ENCODE results near the gene NHLRC2.
A peak's percentile ranks its signal among the peaks of the same experiment; 100 is the strongest.

Gene NHLRC2

DNA sequence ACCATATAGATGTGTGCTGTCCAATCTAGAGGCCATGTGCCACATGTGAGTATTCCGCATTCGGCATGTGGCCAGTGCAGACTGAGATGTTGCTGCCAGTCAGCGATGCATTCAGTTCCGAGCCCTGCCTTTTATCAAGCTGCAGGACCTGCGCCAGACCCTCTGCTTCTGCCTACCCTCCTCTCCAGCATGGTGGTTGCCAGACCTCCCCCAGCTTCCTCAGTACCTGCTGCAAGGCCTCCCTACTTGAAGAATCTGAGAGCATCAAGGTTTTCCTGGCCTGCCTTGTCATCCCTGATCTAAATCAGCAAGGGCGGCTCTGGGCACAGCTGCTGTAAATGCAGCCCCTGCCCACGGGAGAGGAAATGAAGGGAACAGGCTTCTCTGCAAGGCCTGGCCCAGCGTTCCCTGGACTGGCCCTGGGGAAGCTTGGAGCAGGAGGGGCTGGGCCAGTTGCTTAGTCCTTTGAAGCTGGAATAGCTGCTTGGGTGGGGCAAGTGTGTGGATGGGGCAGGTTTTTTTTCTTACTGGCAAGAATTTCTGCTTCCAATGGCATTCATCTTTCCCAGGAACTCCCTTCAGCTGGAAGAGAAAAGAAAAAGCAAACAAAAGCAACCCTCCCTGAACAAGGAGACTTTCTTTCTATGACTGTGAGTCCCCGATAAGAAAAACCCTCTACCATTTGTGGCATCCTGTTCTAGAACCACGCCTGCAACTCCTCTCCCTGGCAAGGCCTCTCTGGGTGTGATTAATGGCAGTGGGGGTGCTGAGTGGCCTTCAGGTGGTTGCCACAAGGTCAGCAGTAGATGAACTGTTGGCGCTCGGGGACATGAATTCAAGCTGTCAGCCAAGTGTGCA is 93.0 kb downstream of the NHLRC2 start:
- no peak for ATAC-seq (replicated peaks)
- Mint-ChIP-seq H3K36me3 (no peaks in the 10 kb centered on the region), H3K9me3 (no peaks in the 10 kb centered on the region), H3K27me3 (peaks cover 0 to 4% of the 10 kb centered on the region in 2 donors), H3K4me1 (no peaks in the 10 kb centered on the region), H3K27ac (no peak overlapping the region), H3K4me3 (no peak overlapping the region)
- no peak for DNase-seq

GRCh38 chr10:113948048-113948447 is 93.6 kb downstream of the NHLRC2 start:
- Mint-ChIP-seq H3K27ac (no peak overlapping the region), H3K9me3 (no peaks in the 10 kb centered on the region), H3K4me1 (no peaks in the 10 kb centered on the region), H3K4me3 (no peak overlapping the region), H3K27me3 (peaks cover 0 to 2% of the 10 kb centered on the region in 2 donors), H3K36me3 (no peaks in the 10 kb centered on the region)
- no peak for ATAC-seq (replicated peaks)
- no peak for DNase-seq

GRCh38 chr10:113950268-113950667 is 95.8 kb downstream of the NHLRC2 start:
- H3K4me1 Mint-ChIP-seq, result no peaks in the 10 kb centered on the region
- ATAC-seq (replicated peaks), result no peak
- H3K9me3 Mint-ChIP-seq, result peaks cover 0 to 2% of the 10 kb centered on the region in 2 donors
- no peak overlapping the region for H3K4me3 Mint-ChIP-seq
- no peaks in the 10 kb centered on the region for H3K36me3 Mint-ChIP-seq
- H3K27me3 Mint-ChIP-seq, result no peaks in the 10 kb centered on the region
- H3K27ac Mint-ChIP-seq, result no peak overlapping the region
- DNase-seq, result no peak

DNA sequence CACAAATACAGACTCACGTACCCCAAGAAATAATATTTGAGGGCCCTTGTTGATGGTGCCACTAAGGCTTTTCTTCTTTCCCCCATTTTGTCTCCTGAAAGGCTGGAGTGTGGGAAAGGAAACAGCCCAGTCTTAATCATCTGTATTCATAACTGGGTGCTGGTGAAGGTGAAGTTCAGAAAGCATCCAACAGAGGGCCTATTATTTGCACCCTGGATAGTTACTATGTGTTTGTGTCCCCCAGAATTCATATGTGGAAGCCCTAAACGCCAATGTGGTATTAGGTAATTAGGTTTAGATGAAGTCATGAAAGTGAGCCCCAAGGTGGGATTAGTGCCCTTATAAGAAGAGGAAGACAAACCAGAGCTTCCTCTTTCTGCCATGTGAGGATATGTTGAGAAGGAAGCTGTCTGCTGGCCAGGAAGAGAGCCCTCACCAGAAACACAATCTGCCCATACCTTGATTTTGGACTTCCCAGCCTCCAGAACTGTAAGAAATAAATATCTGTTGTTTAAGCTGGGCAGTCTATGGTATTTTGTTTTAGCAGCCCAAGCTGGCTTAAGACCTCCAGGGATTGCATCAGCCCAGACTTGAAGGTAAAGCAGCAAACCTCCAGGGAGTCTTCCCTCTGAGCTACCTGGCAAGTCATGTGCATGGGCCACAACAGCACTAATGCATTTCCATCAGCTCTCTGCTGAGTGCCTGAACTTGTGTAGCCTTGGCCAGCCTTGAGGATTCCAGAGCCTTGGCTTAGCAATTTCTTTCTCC is 99.2 kb downstream of the NHLRC2 start:
- no peaks in the 10 kb centered on the region for H3K27me3 Mint-ChIP-seq
- ATAC-seq (replicated peaks) (no peak), DNase-seq (no peak)
- no peak overlapping the region for H3K4me3 Mint-ChIP-seq
- no peak overlapping the region for H3K27ac Mint-ChIP-seq
- peaks cover 6% of the 10 kb centered on the region in 2 donors for H3K9me3 Mint-ChIP-seq
- H3K4me1 Mint-ChIP-seq, result peaks cover under 1 to 5% of the 10 kb centered on the region in 2 donors
- H3K36me3 Mint-ChIP-seq, result peaks cover 4% of the 10 kb centered on the region in 2 donors

- H3K36me3 Mint-ChIP-seq, result peaks cover 4% of the 10 kb centered on the region in 2 donors
- DNase-seq (no peak), ATAC-seq (replicated peaks) (no peak)
- no peaks in the 10 kb centered on the region for H3K27me3 Mint-ChIP-seq
- H3K27ac Mint-ChIP-seq, result no peak overlapping the region
- peaks cover 5 to 13% of the 10 kb centered on the region in 2 donors for H3K4me1 Mint-ChIP-seq
- H3K4me3 Mint-ChIP-seq, result no peak overlapping the region
- H3K9me3 Mint-ChIP-seq, result peaks cover 6% of the 10 kb centered on the region in 2 donors
Measured at GRCh38 chr10:113954409-113954808, 99.9 kb downstream of the NHLRC2 start.

GRCh38 chr10:113957013-113957412 is 102.6 kb downstream of the NHLRC2 start:
- no peaks in the 10 kb centered on the region for H3K27me3 Mint-ChIP-seq
- H3K27ac Mint-ChIP-seq, result no peak overlapping the region
- peaks cover 21 to 39% of the 10 kb centered on the region in 2 donors for H3K4me1 Mint-ChIP-seq
- H3K9me3 Mint-ChIP-seq, result peaks cover 6 to 8% of the 10 kb centered on the region in 2 donors
- ATAC-seq (replicated peaks) (no peak), DNase-seq (no peak)
- peaks cover 4 to 6% of the 10 kb centered on the region in 2 donors for H3K36me3 Mint-ChIP-seq
- no peak overlapping the region for H3K4me3 Mint-ChIP-seq

- peaks cover 6 to 10% of the 10 kb centered on the region in 2 donors for H3K9me3 Mint-ChIP-seq
- no peaks in the 10 kb centered on the region for H3K27me3 Mint-ChIP-seq
- peaks cover 21 to 40% of the 10 kb centered on the region in 2 donors for H3K4me1 Mint-ChIP-seq
- peaks cover 4 to 6% of the 10 kb centered on the region in 2 donors for H3K36me3 Mint-ChIP-seq
- ATAC-seq (replicated peaks) (no peak), DNase-seq (no peak)
- H3K27ac Mint-ChIP-seq, result peak overlapping the region; percentile 43
- H3K4me3 Mint-ChIP-seq, result peak overlapping the region in 1 of 2 donors; percentile 32
Measured at GRCh38 chr10:113958631-113959382, 104.3 kb downstream of the NHLRC2 start.

GRCh38 chr10:113959383-113959760 is 104.9 kb downstream of the NHLRC2 start:
- Mint-ChIP-seq H3K27me3 (no peaks in the 10 kb centered on the region), H3K27ac (peak overlapping the region; percentile 43), H3K9me3 (peaks cover 6 to 9% of the 10 kb centered on the region in 2 donors), H3K36me3 (peaks cover 4 to 6% of the 10 kb centered on the region in 2 donors), H3K4me1 (peaks cover 21 to 40% of the 10 kb centered on the region in 2 donors), H3K4me3 (peak overlapping the region in 1 of 2 donors; percentile 32)
- DNase-seq (no peak), ATAC-seq (replicated peaks) (peak; percentile 71 to 72)

DNA sequence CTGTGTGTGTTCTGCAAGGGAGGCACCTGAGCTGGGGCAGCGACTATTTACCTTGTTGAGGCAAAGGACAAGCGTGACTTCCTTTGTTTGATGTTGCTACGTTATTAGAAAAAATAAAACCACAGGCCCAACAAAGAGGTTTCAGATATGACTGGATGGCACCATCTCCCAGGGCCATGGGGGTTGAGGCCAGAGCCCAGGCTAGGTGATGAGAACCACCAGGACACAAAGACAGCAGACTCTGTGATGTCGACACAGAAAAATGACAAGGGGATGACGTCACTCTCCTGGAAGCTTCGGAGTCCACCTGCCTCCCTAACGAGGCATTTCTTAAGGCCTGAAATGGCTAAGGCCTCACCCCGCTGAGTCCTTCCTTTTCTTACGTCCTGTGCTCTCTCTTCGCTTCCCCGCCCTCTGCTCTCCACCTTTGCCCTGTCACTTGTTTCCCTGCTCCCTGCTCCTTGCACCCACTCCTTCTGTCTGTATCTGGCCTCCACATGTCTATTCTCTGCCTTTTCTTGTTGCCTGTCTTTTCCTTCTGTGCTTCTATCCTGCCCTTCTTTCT is 106.2 kb downstream of the NHLRC2 start:
- DNase-seq (peak; percentile 19), ATAC-seq (replicated peaks) (peak; percentile 55 to 70)
- Mint-ChIP-seq H3K27me3 (no peaks in the 10 kb centered on the region), H3K4me3 (peak overlapping the region in 1 of 2 donors; percentile 33), H3K36me3 (peaks cover 4 to 6% of the 10 kb centered on the region in 2 donors), H3K9me3 (peaks cover 6 to 8% of the 10 kb centered on the region in 2 donors), H3K27ac (peak overlapping the region; percentile 91), H3K4me1 (peaks cover 21 to 40% of the 10 kb centered on the region in 2 donors)

DNA sequence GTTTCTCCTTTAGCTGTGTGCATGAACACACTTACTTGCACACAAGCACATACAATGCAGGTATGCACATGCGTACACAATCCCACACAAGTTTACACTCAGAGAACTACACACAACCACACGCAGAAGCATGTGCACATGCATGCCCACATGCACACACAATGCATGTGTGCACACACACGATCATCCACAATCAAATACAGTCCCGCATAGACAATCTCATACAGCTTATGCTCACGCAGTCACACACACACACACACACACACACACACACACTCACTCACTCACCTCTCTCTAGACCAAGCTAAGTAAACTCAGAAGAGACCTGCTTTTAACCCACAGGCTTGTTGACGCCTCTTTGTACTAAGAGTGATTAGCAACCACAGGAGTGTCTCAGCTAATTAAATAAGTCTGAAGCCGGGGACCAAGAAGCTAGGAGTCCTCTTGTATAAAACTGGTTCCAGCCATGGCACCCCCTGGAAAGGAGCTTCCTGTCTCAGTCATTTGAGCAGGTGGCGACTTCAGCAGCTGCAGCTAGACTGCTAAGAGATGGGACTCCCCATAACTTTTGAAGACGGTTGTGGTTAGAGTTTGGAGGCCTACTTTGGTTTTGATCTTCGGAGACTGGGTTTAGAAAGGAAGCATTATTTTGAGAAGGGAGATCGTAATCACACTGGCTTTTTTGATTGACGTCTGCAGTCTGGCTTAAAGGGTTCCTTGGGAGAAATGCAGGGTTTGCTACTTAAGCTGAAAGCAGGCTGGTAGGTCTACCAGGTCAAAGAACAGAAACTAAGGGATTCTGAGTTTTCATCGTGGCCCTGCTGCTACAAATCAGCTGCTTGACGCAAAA is 106.9 kb downstream of the NHLRC2 start:
- H3K36me3 Mint-ChIP-seq, result peaks cover 3 to 6% of the 10 kb centered on the region in 2 donors
- H3K27me3 Mint-ChIP-seq, result no peaks in the 10 kb centered on the region
- H3K9me3 Mint-ChIP-seq, result peaks cover 4 to 8% of the 10 kb centered on the region in 2 donors
- no peak overlapping the region for H3K27ac Mint-ChIP-seq
- ATAC-seq (replicated peaks) (peak; percentile 76 to 79), DNase-seq (peak; percentile 21)
- peak overlapping the region in 1 of 2 donors; percentile 1 for H3K4me3 Mint-ChIP-seq
- peaks cover 21 to 40% of the 10 kb centered on the region in 2 donors for H3K4me1 Mint-ChIP-seq

DNA sequence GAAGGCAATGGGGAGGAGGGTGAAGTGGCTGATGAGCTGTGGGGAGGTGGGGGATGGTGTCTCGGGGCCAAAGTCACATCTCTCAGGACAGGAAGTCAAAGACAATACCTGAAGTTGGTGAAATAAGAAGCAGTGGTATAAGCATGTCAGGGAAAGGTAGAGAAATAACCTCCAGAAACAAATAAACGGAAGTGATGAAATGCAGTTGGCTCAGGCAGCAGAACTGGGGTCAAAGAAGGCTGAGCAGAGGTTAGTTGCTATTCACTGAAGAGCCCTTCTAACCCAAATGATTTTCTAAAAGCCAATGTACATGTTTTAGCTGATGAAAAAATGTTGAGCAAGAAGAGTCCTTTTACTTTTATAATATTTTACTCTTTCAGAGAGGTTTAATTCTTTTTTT is 110.6 kb downstream of the NHLRC2 start:
- no peak for DNase-seq
- peaks cover 17 to 21% of the 10 kb centered on the region in 2 donors for H3K4me1 Mint-ChIP-seq
- no peak overlapping the region for H3K27ac Mint-ChIP-seq
- H3K27me3 Mint-ChIP-seq, result no peaks in the 10 kb centered on the region
- H3K4me3 Mint-ChIP-seq, result no peak overlapping the region
- H3K36me3 Mint-ChIP-seq, result peaks cover 2 to 8% of the 10 kb centered on the region in 2 donors
- H3K9me3 Mint-ChIP-seq, result peaks cover 8 to 12% of the 10 kb centered on the region in 2 donors
- ATAC-seq (replicated peaks), result no peak

GRCh38 chr10:113965683-113966082 is 111.2 kb downstream of the NHLRC2 start:
- no peak for DNase-seq
- peak; percentile 43 to 62 for ATAC-seq (replicated peaks)
- Mint-ChIP-seq H3K27ac (no peak overlapping the region), H3K4me3 (no peak overlapping the region), H3K4me1 (peaks cover 11 to 21% of the 10 kb centered on the region in 2 donors), H3K9me3 (peaks cover 8 to 12% of the 10 kb centered on the region in 2 donors), H3K36me3 (peaks cover 2 to 8% of the 10 kb centered on the region in 2 donors), H3K27me3 (no peaks in the 10 kb centered on the region)

Measured in stimulated activated naive B cell treated with anti-CD40 and anti-IgM and Interleukin-4, amounts not matched to agents 10 μg/mL and 1 μg/mL and 100 μg/mL, for 72 hours (primary cell).